Esophagus muscularis mucosa (tissue), 3 donors: ENCODE measurements around the gene TUBGCP2.

Experiments
- CTCF ChIP-seq, 3 experiments: fragments of 200-600 bp in 2 of 3; fragments of 450-650 bp in 1 of 3; sonication (generic) in 2 of 3; IDR thresholded peaks; one replicate each; pipeline ENCODE4 v1.5.1; 2017 to 2019; ENCODE audit warnings: antibody characterized with exemption in 3 of 3, mild to moderate bottlenecking in 2 of 3, moderate library complexity in 1 of 3
- POLR2A ChIP-seq: fragments of 450-650 bp; IDR thresholded peaks from one replicate; pipeline ENCODE4 v1.6.1; 2017; ENCODE audit warnings: antibody characterized with exemption, moderate library complexity, mild to moderate bottlenecking, low read depth
- POLR2AphosphoS5 ChIP-seq, 2 donors: sonication (generic); formaldehyde crosslinking; IDR thresholded peaks; one replicate each; pipeline ENCODE4 v1.6.1; 2017; ENCODE audit warnings: antibody characterized with exemption in 2 of 2

- no peak for TF ChIP-seq POLR2A
- TF ChIP-seq CTCF (IDR thresholded peaks at IDR 0.05), result no peak
- peak in 1 of 2 donors; percentile 10 for TF ChIP-seq POLR2AphosphoS5 (IDR thresholded peaks at IDR 0.05)
These were observed 30.0 kb downstream of the TUBGCP2 start for GRCh38 chr10:133278577-133279265.
